GM12891 (cell line): Measurements from ENCODE around the gene MMS19.
A peak's percentile ranks its signal among the peaks of the same experiment; 100 is the strongest.

Source experiments
- DNase-seq: peaks from one replicate; pipeline ENCODE4 v3.0.0; 2011; ENCODE audit warnings: low spot score; ENCODE audit not compliant: insufficient read length
- FAIRE-seq: peaks from 2 replicates; lab custom pipeline; 2011; peaks lifted over from hg19 to GRCh38; lab: Jason Lieb, UNC
- PAX5 ChIP-seq: IDR thresholded peaks from 2 replicates; pipeline ENCODE4 v1.6.1; 2011; ENCODE audit warnings: low read length, moderate library complexity, mild to moderate bottlenecking; ENCODE audit not compliant: insufficient read depth, severe bottlenecking
- POLR2A ChIP-seq: IDR thresholded peaks from 2 replicates; pipeline ENCODE4 v1.6.1; 2011; ENCODE audit warnings: low read depth, low read length, control low read depth
- POLR2AphosphoS5 ChIP-seq: IDR thresholded peaks from 2 replicates; pipeline ENCODE4 v1.6.1; 2011; ENCODE audit warnings: low read depth, low read length, control low read depth
- POU2F2 ChIP-seq: IDR thresholded peaks from 2 replicates; pipeline ENCODE4 v1.6.1; 2011; ENCODE audit warnings: low read depth, mild to moderate bottlenecking, control low read depth, low read length, moderate library complexity
- SPI1 ChIP-seq: IDR thresholded peaks from 2 replicates; pipeline ENCODE4 v1.6.1; 2011; ENCODE audit warnings: low read depth, low read length, control low read depth
- TAF1 ChIP-seq: IDR thresholded peaks from 2 replicates; pipeline ENCODE4 v1.6.1; 2011; ENCODE audit warnings: low read depth, low read length, control low read depth

Gene MMS19

DNA sequence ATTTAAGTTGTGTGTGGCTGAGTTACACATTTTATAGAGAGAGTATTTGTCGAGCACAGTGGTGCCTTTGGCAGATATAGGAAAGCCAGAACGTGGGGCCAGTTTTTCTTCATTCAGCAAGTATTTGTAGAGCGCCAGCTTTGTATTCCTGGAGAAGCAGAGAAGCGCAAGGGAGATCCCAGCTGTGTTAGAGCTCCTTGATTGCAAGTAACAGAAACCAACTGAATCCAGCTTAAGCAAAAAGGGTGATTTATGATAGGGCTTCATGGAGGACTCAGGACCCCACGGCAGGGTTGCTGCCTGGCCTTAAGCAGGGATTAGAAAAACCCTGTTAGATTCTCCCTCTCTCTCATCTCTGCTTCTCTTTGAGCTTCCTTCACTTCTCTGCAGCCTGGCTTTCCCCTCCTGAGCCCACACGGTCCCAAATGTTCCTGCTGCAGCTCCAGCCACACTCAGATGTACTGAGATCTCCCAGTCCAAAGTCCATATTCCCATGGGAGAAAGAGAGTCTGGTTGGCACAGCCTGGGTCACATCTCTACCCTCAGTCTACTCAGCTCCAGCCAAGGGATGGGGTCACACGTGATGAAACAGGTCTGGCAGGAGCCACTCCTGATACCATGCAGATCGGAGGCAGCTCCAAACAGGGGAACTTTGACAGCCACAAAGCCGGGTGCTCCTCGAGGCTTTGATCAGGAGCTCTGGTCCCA, 17.2 kb upstream of the MMS19 start:
- DNase-seq (no peak), FAIRE-seq (no peak)
- TF ChIP-seq SPI1 (no peak), POLR2AphosphoS5 (no peak), POLR2A (no peak), PAX5 (no peak), POU2F2 (no peak), TAF1 (no peak)

DNA sequence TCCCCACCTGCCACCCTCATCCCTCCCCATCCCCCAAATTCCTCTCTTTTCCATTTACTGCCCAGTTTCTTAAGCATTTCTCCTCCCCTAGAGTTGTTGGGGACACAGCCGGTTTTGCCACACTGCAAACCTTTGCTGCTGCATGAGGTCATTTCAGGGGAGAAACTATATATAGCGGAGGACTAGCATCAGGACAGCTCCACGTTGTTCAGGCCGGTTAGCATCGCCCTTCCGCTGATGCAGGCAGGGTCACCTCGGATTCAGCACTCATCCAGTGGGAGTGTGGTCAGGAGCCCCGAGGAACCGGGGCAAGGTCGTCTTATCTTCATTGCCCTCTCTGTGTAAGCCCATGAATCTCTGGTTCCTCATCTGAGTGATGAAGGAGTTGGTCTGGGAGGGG, 16.1 kb upstream of the MMS19 start:
- FAIRE-seq (no peak), DNase-seq (no peak)
- TF ChIP-seq POLR2A (no peak), TAF1 (no peak), POLR2AphosphoS5 (no peak), SPI1 (no peak), POU2F2 (no peak), PAX5 (no peak)

DNA sequence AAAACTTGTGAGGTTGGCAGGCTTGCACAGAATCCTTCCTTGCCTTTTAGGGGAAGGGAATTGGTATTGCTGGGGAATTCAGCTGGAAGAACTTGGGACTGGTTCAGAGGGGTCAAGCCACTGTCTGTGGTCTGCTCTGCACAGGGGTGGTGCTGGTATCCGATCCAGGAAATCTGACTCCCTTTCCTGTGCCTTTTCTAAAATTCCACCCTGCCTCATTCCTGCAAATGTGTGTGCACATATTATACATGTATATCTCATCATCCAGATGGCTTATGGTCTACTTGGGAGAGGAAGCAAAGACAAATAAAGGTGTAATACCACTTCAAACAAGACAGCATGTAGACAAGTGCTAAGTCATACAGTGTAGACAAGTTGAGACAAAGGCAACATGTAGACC, 14.8 kb upstream of the MMS19 start:
- TF ChIP-seq POLR2AphosphoS5 (no peak), PAX5 (no peak), TAF1 (no peak), POLR2A (no peak), SPI1 (no peak), POU2F2 (no peak)
- FAIRE-seq (no peak), DNase-seq (no peak)

DNA sequence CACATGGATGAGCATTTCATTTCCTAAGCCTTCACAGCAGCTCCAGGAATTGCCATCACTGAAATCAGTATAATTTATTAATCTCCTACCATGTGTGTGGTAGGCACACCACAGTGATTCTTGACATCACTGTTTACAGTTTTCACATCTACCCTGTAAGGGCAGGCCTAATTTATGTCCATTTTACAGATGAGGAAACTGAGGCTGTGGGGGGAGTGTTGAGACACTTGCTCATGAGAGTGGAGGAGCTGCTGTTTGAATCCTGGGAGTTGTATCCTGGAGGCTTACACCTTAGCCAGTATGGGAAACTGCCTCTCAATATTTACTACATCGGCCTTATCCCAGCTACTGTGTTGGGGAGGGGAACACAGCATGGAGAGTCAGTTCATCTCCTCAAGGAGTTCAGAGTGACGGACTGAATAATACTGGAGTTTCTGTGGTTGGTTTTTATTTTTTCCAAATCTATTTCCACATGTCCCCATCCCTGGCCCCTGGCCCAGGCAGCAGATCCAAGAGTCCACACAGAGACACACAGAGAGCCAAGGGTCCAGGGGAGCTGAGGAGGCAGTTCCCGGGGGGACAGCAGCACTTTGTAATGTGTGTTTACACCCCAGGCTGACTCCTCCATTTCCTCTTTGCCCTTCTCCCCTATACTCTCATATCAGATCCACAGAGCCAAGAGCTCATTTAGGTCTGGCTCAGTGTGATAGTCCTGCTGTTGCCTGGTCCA, 13.7 kb upstream of the MMS19 start:
- FAIRE-seq (no peak), DNase-seq (no peak)
- TF ChIP-seq POU2F2: no peak

DNA sequence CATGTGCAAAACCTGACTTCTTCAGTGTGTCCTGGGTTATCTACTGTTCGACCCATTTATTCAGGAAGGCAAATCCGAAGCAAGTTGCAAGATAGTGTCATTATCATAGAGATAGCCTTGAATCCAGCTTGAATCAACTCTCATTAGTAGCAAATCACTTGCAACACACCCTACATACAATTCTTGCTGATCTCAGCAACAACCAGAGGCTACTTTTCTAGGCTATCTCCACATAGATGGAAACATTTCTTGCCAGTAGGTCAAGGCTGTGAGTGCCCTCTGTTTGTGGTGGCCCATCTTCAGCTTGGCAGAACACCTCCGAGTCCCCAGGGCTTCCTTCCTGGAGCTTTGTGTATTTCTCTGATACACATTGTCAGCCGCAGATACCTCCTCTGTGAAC, 12.5 kb upstream of the MMS19 start:
- TF ChIP-seq PAX5 (no peak), POLR2A (no peak), POLR2AphosphoS5 (no peak), SPI1 (no peak), TAF1 (no peak), POU2F2 (no peak)
- no peak for FAIRE-seq
- DNase-seq: no peak

DNA sequence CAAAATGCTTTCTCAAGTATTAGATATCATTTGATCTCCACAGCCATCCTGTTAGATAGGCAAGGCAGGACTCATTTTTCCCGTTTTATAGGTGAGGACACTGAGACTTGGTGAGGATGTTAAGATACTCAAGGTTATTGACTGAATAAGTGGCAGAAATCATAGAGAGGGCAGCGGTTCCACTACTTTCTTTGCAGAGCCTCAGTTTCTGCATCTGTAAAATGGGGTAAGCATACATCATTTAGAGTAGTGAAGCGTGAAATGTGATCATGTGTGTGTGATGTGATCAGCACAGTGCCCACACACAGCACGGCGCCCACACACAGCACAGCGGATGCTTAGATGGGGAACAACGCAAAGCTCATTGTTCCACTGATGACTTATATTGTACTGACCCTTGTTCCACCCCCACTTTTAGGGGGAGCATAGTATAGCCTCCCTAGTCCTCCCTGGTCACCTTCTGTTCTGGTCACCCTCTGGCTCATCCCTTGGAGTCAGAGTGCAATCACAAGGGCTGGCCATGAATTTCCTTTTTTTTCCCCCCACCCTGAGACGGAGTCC, 11.0 kb upstream of the MMS19 start:
- FAIRE-seq: no peak
- TF ChIP-seq POLR2A (no peak), POU2F2 (no peak), POLR2AphosphoS5 (no peak), PAX5 (no peak), TAF1 (no peak), SPI1 (no peak)

DNA sequence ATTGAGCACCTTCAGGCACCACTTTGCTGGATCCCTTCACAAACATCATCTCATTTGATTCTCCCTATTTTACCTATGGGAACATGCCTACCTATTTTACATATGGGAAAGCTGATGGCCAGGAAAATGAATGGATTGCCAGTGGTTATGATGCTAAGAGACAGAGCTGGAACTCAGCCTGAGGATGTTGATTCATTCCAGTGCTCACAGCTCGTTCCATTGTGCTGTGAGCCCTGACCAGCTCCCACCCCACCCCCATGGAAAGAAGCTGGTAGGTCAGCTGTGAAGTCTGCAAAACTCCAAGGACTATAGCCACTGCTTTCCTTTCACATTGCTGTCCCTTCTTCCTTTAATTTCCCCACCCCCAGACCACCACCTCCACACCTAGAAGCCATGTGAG, 10.1 kb upstream of the MMS19 start:
- TF ChIP-seq POU2F2 (no peak), PAX5 (no peak), POLR2A (no peak), SPI1 (no peak), TAF1 (no peak), POLR2AphosphoS5 (no peak)
- FAIRE-seq: no peak

More for the DNA sequence above, 11.0 kb upstream of the MMS19 start:
- no peak for DNase-seq

DNA sequence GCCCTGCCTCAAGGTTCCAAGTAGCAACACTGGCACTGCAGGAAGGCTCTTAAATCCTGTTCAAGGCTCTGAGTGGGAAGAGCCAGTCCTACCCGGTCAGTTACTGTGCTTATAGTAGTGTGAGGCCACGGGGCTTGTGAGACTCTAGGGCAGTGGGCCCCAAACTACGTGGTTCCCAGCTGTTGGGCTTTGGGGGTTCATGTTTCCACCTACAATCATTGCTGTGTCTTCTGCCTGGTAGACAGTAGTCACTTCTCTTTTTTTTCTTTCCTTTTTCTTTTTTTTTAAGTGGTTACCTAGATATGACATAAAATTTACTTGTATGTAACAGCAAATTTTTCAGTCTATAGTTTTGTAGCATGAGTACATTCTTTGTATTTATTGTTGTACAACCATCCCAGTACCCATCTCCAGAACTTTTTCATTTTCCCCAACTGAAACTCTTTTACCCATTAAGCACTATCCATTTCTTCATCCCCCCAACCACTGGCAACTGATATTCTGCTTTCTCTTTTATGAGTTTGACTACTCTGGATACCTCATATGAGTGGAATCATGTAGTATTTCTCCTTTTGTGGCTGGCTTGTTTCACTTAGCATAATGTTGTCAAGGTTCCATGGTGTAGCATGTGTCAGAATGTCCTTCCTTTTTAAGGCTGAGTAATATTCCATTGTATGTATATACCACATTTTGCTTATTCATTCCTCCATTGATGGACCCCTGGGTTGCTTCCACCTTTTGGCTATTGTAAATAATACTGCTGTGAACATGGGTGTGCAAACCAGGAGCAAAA, 8.2 kb upstream of the MMS19 start:
- FAIRE-seq (no peak), DNase-seq (no peak)
- TF ChIP-seq SPI1 (peak; percentile 78), PAX5 (no peak), TAF1 (no peak)

More for the DNA sequence above, 10.1 kb upstream of the MMS19 start:
- DNase-seq: no peak

DNA sequence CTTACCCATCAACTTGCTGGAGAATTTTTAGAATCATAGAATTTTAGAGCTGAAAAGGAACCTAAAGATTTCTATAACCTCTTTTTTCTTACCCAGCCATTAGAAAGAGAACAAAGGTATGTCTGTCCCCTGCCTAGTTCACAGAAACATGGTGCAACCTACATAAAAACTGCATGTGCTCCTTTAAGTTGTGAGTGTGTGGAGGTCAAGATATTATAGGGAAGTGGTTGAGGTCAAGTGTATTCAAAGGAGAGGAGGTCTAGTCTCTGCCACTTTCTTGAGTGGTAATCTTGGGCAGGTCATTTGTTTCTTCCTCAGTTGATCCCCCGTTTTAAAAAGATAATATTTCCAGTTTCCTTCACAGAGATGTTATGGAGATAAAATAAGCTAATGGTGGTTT, 6.9 kb upstream of the MMS19 start:
- FAIRE-seq: no peak
- DNase-seq: no peak
- TF ChIP-seq PAX5 (no peak), SPI1 (0 out of 2 replicates have a peak, but pooled peaks have one; percentile 9)

DNA sequence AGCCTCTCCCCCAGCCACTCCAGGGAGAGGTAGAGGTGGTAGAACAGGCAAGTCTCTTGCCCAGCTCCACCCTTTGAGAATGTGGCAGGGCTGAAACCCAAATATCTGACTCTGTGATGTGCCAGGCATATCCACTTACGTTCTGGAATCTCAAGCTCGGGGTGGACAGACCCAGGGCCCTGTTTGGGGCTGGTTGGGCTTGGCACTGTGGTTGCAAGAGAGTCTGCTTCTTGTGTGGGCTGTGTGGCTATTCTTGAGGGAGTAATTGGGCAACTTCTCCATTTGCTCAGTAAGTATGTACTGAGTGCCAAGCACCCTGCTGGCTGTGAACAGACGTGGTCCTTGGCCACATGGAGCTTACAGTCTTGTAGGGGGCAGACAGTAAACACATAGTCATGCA, 5.2 kb upstream of the MMS19 start:
- FAIRE-seq: no peak
- TF ChIP-seq POLR2A (no peak), POU2F2 (no peak), TAF1 (no peak), PAX5 (no peak), POLR2AphosphoS5 (no peak), SPI1 (no peak)
- DNase-seq: no peak
